ENCODE results near the gene ZSCAN30. TPM values are rescaled to one million over a fixed set of nuclear protein-coding genes. Genes with fewer than 3 reads are reported as not detected.

The ZSCAN30 gene
- total RNA-seq, 2 donors from 2014 or later, result 19.5 to 45.8 TPM

DNA sequence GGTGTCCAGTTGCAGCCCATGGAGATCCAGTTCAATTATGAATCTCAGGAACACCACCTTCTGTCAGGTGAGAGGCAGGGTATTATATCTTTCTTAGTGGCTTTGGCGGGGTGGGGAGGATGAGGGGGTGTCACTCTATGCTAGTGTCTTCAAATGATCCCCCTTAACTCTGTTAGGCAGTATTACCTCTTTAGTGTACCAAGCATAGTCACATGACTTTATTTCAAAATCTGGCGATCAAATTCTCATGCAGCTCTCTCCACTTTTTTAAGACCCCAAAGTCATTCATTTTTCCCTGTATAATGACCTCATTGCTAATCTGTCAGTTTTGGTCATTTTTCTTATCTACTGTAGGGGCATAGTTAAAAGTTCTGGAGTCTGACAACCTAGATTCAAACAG is 1.1 kb upstream of the ZSCAN30 start:
- Histone ChIP-seq H3K9me3 (no peaks in the 10 kb centered on the region), H3K4me3 (peak overlapping the region; percentile 87), H3K36me3 (no peaks in the 10 kb centered on the region), H3K27ac (no peak overlapping the region), H3K4me1 (ENCODE audit: control insufficient read depth in 1 of 2, low read depth in 2 of 2) (peaks cover 0 to 41% of the 10 kb centered on the region in 2 donors), H3K27me3 (replicated peaks; ENCODE audit: insufficient read depth) (no peaks in the 10 kb centered on the region)
- no peak for ATAC-seq (ENCODE audit: insufficient number of reproducible peaks, low FRiP score, low read depth)
- DNase-seq (ENCODE audit: low spot score), result no peak
- TF ChIP-seq, protein P1, sequence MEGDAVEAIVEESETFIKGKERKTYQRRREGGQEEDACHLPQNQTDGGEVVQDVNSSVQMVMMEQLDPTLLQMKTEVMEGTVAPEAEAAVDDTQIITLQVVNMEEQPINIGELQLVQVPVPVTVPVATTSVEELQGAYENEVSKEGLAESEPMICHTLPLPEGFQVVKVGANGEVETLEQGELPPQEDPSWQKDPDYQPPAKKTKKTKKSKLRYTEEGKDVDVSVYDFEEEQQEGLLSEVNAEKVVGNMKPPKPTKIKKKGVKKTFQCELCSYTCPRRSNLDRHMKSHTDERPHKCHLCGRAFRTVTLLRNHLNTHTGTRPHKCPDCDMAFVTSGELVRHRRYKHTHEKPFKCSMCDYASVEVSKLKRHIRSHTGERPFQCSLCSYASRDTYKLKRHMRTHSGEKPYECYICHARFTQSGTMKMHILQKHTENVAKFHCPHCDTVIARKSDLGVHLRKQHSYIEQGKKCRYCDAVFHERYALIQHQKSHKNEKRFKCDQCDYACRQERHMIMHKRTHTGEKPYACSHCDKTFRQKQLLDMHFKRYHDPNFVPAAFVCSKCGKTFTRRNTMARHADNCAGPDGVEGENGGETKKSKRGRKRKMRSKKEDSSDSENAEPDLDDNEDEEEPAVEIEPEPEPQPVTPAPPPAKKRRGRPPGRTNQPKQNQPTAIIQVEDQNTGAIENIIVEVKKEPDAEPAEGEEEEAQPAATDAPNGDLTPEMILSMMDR (IDR thresholded peaks at IDR 0.05), result no peak

DNA sequence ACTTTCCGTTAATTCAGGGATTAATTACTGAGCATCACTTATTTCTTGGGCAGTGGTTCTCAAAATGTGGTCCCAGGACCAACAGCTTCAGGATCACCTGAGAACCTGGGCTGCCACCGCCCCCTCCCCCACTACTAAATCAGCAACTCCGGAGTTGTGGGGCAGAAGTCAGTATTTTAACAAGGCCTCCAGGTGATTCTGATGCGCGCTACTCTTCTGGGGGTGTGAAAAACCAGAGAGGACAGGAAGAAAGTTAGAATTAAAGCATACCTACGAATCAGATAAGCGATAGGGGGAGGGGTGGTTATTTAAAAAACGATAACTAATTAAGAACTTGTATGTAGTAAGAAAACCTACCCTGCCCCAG is 319 bp downstream of the ZSCAN30 start:
- ATAC-seq (ENCODE audit: insufficient number of reproducible peaks, low FRiP score, low read depth) (no peak), DNase-seq (ENCODE audit: low spot score) (no peak)
- peak overlapping the region; percentile 58 to 76 for H3K27ac ChIP-seq
- TF ChIP-seq, protein P1 (IDR thresholded peaks at IDR 0.05), result no peak
- no peaks in the 10 kb centered on the region for H3K36me3 ChIP-seq
- H3K4me1 ChIP-seq (ENCODE audit: control insufficient read depth in 1 of 2, low read depth in 2 of 2), result peaks cover 0 to 41% of the 10 kb centered on the region in 2 donors
- no peaks in the 10 kb centered on the region for H3K27me3 ChIP-seq (replicated peaks; ENCODE audit: insufficient read depth)
- no peaks in the 10 kb centered on the region for H3K9me3 ChIP-seq
- peak overlapping the region; percentile 87 for H3K4me3 ChIP-seq

DNA sequence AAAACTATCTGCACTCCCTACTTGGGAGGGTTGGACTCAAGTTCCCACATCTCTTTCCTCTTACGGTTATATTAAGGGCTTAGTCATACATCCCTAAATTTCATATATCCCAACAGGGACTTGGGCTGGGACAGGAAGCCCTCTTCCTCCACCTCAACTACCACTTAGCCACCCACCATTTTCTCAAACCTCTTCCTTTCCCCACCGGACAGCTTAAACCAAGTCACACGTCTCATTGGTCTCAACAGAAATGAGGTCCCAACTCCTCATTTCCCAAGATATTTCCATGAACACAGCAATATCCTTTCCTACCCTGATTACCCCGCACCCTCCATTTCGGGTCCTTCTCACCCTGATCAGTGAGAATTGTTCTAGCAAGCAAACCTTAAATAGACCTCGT is 736 bp downstream of the ZSCAN30 start:
- no peaks in the 10 kb centered on the region for H3K36me3 ChIP-seq
- peak overlapping the region; percentile 87 for H3K4me3 ChIP-seq
- DNase-seq (ENCODE audit: low spot score) (no peak), ATAC-seq (ENCODE audit: insufficient number of reproducible peaks, low FRiP score, low read depth) (no peak)
- no peaks in the 10 kb centered on the region for H3K27me3 ChIP-seq (replicated peaks; ENCODE audit: insufficient read depth)
- H3K9me3 ChIP-seq, result no peaks in the 10 kb centered on the region
- TF ChIP-seq, protein P1 (IDR thresholded peaks at IDR 0.05), result no peak
- H3K4me1 ChIP-seq (ENCODE audit: control insufficient read depth in 1 of 2, low read depth in 2 of 2), result peaks cover 0 to 41% of the 10 kb centered on the region in 2 donors
- peak overlapping the region; percentile 58 to 76 for H3K27ac ChIP-seq

DNA sequence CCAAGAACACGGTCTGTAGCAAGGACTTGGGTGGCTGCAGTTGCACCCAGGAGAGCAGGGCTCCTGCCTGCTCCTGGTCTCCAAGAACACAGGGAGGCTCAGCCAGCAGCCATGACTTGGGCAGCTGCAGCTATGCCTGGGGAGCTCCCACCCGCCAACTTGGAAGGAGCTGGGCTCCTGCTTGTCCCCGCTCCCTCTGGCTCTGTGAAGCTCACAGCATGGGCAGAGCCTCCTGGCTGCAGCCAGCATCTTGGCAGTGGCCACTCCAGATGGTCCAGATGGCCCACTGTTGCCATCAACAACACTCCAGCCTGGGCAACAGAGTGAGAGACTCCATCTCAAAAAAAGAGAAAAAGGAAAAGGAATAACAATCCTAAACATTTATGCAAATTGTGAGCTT is 5.2 kb downstream of the ZSCAN30 start:
- DNase-seq (ENCODE audit: low spot score) (no peak), ATAC-seq (ENCODE audit: insufficient number of reproducible peaks, low FRiP score, low read depth) (no peak)
- Histone ChIP-seq H3K9me3 (no peaks in the 10 kb centered on the region), H3K27me3 (replicated peaks; ENCODE audit: insufficient read depth) (no peaks in the 10 kb centered on the region), H3K27ac (no peak overlapping the region), H3K36me3 (peaks cover 4% of the 10 kb centered on the region), H3K4me3 (no peak overlapping the region), H3K4me1 (ENCODE audit: control insufficient read depth in 1 of 2, low read depth in 2 of 2) (peaks cover 0 to 26% of the 10 kb centered on the region in 2 donors)
- TF ChIP-seq, protein P1 (IDR thresholded peaks at IDR 0.05), result no peak

DNA sequence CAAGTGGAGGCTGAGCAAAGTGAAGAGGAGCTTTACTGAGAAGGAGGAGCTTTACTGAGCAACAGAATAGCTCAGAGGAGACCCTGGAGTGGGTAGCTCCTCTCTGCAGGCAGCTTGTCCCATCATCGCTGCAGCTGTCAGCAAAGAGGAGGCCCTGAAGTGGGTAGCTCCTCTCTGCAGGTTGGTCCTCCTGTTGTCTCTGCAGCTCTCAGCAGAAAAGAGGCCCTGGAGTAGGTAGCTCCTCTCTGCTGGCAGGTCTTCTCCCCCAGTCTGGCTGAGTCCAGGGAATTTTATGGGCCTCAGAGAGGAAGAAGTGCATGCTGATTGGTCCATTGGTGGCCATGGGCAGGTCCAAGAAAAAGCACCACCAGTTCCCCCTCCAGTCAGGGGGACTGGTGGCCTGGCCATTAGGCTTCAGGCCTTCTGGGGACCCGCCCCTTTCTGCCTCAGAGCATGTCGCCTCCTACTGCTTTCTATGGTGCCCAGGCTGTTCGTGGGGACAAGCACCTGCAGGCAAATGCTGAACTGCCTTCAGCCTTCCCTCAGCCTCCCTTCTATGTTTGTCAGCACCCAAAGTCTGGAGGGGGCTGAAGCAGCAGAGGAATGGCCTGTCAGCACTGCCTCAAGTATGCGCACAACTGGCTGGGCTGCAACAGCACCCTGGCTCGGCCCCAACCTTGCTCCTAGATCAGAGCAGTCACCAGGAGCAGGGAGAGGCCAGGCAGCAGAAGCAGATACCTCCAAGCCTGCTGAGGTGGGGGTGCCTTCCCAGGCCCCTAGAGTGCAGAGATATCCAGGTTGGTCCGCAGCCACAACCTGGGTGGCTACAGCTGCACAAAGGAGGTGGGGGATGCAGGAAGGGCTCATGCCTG is 5.9 kb downstream of the ZSCAN30 start:
- H3K27ac ChIP-seq, result no peak overlapping the region
- H3K4me3 ChIP-seq, result no peak overlapping the region
- DNase-seq (ENCODE audit: low spot score) (no peak), ATAC-seq (ENCODE audit: insufficient number of reproducible peaks, low FRiP score, low read depth) (no peak)
- no peaks in the 10 kb centered on the region for H3K9me3 ChIP-seq
- H3K4me1 ChIP-seq (ENCODE audit: control insufficient read depth in 1 of 2, low read depth in 2 of 2), result peaks cover 0 to 21% of the 10 kb centered on the region in 2 donors
- peaks cover 4% of the 10 kb centered on the region for H3K36me3 ChIP-seq
- TF ChIP-seq, protein P1 (IDR thresholded peaks at IDR 0.05), result no peak
- H3K27me3 ChIP-seq (replicated peaks; ENCODE audit: insufficient read depth), result no peaks in the 10 kb centered on the region
